Activated T-cell treated with anti-CD3 and anti-CD28 coated beads, Interleukin-2, amount 50 U/mL, for 1 hour (primary cell): Measurements from ENCODE around the gene ZNF524.

Experiments
- DNase-seq: peaks from one replicate; pipeline ENCODE4 v3.0.0-alpha.2; 2020

The ZNF524 gene

DNA sequence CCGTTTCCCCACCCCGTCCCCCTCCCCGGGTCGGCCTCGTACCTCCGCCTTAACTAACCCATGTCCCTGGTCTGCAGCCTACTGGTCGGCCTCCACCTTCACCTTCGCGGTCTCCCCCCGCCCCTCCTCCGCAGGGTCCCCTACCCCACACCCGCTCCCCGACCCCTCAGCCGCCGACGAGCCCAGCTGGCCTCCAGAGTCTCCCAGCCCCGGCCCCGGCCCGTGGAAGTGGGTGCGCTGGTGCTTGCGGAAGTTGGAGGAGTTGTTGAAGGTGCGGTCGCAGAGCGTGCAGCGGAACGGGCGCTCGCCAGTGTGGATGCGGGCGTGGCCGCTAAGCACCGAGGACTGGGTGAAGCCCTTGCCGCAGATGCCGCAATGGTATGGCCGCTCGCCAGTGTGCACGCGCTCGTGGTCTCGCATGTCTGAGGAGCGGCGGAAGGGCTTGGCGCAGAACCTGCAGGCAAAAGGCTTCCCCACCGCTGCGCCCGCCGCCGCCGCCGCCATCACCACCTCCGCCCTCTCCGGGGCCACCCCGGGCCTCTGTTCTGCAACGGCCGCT is 21.7 kb downstream of the ZNF524 start:
- DNase-seq = no peak

DNA sequence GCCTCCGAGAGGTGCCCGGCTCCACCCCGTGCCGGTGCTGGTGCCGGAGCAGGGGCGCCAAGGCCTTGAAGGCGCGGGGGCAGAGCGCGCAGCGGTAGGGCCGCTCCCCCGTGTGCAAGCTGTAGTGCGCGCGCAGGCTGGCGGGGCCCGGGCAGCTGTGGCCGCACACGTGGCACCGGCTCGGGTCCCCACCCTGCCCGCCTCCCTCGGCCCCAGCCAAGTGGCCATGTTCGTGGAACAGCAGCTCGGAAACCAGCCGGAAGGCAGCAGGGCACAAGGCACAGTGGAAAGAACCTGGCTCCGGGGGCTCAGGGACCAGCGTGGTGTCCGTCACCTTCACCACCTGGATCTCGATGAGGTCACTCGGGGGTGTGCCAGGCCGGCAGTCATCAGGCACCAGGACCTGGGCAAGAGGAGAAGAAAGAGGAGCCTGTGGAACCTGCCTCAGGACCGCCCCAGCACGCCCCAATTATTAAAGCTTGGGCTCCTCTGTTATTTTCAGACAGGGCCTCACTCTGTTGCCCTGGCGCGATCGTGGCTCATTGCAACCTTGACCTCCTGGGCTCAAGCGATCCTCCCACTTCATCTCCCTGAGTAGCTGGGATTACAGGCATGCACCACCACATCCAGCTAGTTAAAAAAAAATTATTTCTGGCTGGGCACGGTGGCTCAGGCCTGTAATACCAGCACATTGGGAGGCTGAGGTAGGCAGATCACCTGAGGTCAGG is 22.3 kb downstream of the ZNF524 start:
- DNase-seq = no peak

DNA sequence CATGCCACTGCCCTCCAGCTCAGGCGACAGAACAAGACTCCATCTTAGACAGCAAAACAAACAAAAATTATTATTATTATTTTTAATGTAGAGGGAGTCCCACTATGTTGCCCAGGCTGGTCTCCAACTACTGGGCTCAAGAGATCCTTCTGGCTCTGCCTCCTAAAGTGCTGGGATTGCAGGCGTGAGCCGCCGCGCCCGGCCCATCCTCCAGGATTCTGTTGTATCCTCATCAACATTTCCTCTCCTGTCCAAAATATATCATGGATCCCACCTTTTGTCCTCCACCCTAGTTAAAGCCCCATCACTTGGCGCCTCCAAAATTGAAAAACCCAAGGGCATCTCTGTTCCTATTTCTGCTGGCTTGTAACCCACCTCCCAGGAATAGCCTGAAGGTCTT is 23.0 kb downstream of the ZNF524 start:
- no peak for DNase-seq

DNA sequence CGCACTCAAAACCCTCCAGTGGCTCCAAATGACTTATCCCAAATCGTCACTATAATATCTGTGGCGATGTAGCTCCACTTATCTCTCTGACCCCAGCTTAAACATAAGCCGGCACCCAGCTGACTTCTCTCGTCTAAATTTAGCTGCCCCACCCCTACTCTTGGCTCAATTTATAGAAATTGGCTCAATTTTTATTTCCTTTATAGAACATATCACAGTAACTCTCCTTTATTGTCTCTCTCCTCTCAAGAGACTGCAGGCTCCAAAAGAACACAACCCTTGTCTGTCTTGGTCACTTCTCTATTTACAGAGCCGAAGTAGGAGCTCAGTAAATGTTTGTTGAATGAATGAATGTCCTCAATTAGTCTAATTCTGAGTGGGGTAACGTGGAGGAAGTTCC is 23.5 kb downstream of the ZNF524 start:
- no peak for DNase-seq

DNA sequence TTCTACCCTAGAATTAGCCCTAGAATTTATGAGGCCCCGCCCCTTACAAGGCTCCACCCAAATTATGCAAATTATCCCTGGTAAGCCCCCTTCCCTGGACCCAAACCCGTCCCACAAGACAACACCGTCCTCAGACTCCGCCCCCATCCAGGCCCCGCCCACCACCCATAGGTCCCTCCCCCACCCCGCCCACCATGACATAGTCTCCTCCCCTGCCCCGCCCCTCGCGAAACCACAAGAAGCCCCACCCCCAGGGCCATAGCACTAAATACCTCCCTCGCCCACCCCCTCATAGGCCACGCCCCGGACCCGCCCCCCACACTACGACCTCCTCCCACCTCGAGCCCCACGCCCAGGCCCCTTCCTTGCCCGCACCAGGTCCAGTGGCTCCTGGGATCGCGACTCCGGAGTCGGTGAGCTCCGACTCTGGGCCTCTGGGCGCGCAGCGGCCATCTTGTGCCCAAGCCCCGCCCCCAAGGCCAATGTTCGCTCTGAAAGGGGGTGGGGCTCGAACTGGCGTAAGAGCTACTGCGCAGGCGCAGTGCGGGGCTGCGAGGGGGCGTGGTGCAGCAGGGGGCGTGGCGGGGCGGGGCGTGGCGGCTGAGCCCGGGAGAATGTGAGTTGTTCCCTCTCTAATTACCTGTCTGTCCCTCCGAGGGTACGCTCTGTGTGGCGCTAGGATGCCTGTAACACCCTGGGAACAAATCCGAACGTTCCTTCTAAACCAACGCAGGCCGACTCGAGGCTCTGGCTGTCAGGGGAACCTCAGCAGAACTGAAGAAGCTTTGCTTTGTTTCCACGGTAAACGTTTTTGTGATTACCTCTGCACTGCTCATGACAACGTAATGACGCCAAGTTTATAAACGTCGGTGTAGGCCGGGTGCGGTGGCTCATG is 24.3 kb downstream of the ZNF524 start, which contains the start of gene ZNF784:
Gene ZNF784, minus strand, starts transcription at position 458 of the 895 bp plus-strand sequence. Its CDS starts 5 bp downstream, at position 453.
- peak; percentile 93 for DNase-seq

DNA sequence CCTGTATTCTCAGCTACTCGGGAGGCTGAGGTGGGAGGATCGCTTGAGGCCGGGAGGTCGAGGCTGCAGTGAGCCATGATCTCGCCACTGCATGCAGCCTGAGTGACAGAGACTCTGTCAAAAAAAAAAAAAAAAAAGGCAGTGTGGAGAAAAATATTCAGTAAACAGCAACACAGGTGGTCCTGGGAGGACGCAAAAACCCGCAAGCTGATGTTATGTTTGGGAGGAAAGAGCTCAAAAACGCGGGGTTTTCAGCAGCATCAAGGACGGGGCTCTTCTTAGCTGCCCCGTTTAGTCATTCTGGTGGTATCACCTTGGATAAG is 24.9 kb downstream of the ZNF524 start:
- no peak for DNase-seq

DNA sequence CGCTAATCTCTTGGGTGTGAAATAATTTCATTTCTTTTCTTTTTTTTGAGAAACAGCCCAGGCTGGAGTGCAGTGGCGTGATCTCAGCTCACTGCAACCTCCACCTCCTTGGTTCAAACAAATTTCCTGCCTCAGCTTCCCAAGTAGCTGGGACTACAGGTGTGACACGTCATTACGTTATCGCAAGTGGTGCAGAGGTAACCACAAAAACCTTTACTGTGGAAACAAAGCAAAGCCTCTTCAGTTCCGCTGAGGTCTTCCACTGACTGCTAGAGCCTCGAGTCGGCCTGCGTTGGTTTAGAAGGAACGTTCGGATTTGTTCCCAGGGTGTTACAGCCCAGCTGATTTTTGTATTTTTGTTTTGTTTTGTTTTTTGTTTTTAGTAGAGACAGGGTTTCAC is 26.3 kb downstream of the ZNF524 start:
- peak; percentile 41 for DNase-seq

DNA sequence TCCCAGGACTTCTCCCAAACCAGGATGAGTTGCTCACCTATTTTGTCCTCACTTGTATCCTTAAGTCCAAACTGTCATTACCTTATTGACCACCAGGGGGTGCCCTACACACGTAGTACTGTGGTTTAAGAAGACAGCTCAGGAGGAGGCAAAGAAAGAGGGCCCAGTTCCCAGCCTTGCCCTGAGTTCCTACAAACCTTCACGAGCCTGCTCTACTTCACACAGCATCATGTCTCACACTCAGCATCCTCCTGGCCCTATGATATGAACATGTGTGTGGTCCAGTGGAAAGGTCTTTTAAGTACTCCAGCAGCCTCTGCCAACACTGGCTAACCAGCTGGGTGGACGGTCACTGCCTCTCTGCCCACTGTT is 32.4 kb downstream of the ZNF524 start:
- DNase-seq = peak; percentile 65

DNA sequence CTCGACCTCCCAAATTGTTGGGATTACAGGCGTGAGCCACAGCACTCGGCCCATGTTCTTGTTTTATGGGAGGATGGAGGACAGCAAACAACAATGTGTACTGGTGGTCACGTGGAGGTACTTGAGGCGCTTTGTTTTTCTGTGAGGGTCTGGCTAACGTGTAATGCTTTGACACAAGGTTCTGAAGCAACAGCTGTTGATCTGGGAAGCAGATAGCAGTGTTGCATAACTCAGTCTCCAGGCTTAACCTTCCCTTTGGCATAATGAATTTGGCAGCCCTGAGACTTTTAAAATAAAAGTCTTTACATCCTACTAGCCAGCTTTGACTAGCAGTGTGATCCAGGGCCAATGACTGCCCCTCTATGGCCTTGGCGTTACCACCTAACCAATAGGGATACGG is 33.8 kb downstream of the ZNF524 start:
- no peak for DNase-seq

DNA sequence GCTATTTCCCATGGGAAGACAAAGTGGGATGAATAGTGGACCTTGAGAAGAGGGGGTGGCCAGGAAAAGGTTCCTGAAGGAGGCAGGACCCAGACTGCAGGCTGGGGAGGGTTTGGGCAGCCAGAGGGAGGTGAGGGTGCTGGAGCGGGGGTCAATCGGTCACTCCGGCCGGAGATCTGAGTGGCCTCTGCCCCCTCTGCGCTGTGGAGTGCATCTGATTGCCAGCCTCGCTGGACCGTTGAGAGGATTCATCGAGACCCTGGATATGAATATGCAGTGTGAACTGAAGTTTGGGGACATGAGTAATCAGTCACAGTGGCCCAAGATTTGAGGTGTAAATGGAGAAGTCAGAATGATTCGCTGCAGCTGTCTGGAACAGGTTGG is 35.2 kb downstream of the ZNF524 start:
- DNase-seq = no peak

DNA sequence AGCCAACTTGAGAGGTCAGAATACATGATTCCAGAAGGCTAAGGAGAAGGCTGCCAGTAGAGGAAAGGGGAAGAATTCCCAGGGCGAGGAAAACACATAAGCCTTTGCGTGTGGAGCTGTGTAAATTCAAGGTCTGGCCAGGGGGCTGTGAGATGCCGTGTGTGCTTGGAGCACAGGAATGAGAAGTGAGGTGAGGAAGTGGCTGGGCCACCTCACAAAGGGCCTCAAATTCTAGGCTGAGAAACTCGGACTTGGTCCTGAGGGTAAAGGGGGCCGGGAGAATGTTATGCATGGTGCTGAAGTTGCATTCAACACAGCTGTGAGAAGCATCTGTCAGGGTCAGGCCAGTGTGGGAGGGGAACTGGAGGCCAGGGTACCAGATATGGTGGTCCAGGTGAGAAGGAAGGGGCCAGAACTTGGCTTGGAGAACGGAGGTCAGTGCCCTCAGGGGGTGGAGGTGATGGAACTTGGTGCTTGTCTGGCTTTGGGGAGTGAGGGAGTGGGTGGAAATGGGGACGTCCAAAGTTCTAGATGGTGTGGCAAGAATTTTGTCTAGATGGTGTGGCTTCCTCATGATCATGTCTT is 35.9 kb downstream of the ZNF524 start:
- no peak for DNase-seq

DNA sequence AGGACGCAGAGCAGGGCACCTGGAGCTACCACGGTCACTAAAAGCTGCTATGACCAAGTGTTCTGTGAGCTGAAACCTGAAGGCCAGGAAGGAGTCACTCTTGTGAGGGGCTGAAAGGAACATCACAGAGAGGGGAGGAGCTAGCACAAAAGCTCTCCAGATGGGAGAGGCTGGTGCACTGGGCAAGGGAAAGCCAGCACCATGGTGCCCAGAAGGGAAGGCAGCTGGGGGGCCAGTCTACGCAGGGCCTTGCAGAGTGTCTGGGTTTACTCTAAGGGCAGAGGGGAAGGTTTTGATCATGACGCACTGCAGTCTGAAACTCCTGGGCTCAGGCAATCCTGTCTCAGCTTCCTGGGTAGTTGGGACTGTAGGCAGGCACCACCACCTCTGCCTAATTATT is 36.6 kb downstream of the ZNF524 start:
- no peak for DNase-seq

DNA sequence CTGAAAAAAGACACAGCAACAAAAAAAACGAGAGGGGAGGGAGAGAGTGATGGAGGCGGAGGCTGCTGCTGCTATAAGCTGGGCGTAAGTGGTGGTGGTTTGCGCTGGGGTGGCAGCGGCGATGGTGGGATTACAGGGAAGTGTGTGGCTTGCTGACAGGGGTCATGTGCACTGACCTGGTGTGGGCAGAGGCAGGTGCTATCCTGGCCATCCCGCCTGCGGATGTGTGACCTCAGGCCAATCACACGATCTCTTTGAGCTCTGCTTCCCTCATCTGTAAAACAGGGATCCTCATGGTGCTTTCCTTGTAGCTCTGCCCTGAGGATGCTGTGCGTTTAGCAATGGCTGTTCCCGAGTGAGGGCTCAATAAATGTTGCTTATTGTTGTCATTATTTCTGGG is 37.4 kb downstream of the ZNF524 start:
- no peak for DNase-seq

DNA sequence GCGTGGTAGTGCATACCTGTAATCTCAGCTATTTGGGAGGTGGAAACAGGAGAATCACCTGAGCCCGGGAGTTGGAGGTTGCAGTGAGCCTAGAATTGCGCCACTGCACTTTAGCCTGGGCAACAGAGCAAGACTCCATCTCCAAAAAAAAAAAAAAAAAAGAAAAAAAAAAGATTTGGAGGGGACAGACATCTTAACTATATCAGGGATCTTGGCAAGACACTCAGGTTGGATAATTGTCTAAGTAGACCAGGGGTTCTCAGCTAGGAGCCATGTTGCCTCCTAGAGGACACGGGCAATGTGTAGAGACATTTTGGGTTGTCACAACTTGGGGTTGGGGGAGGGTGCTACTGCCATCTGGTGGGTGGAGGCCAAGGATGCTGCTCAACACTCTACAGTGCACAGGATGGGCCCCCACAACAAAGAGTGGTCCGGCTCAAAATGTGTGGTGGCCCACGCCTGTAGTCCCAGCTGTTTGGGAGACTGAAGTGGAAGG is 38.8 kb downstream of the ZNF524 start:
- DNase-seq = peak; percentile 69

DNA sequence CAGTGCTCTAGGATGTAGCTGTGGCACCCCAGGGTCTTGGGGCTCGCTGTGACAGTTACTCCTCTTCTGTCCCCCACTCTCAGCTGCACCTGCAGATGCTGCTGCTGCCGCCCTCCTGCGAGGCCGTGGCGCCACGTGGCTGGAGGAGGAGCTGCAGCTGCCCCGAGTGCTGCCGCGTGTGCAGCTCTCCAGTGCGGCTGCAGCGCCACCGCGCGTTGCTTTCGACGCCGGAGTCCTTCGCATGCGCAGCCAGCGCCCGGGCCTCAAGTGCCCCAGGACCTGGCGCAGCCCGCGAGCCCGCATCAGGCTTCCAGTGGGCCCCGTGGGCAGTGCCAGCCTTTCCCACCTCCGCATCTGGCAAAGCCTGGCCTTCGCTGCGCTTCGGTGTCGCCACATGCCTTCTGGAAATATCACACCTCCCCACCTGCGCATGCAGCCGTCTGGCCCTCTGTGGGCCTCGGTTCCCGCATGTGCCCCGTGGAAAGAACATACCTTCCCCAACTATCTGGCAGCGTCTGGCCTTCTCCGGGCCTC is 40.0 kb downstream of the ZNF524 start:
- peak; percentile 84 for DNase-seq

DNA sequence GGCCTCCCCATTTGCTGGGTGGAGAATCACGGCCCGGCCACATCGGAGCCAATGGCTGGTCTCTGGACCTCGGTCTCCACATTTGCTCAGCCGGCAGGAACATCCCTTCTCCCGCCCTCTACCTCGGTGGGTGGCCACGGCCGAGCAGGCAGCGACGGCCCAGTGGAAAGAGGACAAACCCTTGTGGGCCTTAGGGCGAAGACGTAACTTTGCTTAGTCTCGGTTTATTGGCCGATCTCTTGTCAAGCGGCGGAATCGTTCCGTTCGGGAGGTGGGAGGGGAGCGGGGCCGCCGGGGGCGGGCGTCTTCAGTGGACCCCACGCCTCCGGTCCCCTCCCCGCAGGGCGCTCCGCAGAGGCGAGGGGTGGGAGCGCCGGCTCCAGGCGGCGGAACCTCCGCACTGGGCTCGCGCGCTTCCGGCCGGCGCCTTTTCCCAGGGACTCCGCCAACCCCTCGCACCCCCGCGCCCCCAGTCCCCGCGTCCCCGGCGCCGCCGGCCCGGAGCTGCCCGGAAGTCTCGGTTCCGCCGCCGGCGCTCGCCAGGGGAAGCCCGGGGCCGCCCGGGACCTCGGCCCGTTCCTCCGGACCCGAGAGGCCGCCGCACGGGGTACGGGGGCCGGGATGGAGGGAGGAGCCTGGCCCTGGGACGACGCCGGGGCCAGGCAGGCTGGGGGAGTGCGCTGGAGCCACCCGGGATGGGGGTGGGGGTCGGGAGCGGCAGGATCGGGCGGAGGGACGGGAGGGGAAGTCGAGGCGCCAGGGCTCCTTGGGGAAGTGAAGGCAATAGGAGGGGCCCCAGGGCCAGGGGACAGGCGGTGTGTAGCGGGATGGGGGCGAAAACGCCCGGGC is 40.7 kb downstream of the ZNF524 start, which contains the start of gene ZNF580:
Gene ZNF580, plus strand, starts transcription at position 426 of the 849 bp plus-strand sequence. CDS start 1,507 bp downstream, outside the sequence.
- peak; percentile 73 for DNase-seq

DNA sequence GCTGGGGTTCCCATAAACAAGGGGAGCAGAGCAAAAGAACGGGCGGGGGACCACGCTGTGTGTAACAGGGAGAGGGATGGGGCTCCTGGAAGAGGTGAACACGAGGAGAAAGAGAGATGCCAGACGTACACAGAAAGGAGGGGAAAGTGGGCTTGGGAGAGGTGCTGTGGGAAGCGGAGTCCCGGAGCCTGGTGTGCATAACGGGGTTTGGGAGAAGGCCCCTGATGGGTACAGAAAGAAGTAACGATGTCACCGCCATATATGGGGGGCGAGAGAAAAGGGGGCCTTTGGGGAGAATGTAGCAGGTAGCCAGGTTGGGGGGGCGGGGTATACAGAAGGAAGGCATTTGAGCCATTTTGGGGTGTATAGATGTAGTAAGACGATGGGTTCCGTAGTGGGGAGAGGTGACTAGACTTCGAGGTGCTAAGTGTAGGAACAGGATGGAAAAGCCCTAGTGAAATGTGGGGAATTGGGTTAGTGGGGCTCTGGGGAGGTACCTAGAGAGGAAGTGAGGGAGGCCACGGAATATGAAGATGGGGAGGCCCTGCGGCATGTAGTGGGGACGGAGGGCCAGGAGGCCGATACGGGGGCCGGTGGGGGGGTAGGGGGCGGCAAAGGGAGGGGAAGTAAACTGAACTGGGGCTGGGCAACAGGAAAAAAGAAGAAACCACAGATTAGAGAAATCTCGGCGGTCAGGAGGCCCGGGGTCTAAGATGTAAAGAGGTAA is 41.5 kb downstream of the ZNF524 start:
- DNase-seq = no peak

DNA sequence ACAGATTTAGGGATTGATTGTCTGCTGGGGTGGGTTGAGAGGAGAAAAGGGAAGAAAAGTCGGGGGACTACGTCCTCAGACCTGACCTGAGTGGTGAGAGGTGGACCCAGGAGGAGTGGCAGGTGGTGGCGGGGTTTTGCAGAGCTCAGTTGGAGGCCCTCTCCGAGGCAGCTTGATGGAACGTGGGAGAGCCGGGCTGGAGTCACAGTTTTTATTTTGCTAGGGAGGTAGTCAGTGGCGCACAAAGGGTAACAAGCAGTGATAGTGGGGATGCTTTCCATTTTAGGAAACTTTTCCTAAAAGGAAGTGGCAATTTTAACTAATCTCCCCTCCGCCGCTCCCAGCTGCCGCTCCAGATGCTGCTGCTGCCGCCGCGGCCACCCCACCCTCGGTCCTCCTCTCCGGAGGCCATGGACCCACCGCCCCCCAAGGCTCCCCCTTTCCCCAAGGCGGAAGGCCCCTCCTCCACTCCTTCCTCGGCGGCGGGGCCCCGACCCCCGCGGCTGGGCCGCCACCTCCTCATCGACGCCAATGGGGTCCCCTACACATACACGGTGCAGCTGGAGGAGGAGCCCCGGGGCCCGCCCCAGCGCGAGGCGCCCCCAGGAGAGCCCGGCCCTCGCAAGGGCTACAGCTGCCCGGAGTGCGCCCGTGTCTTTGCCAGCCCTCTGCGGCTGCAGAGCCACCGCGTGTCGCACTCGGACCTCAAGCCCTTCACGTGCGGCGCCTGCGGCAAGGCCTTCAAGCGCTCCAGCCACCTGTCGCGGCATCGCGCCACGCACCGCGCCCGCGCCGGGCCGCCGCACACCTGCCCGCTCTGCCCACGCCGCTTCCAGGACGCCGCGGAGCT is 42.3 kb downstream of the ZNF524 start:
- peak; percentile 51 for DNase-seq

DNA sequence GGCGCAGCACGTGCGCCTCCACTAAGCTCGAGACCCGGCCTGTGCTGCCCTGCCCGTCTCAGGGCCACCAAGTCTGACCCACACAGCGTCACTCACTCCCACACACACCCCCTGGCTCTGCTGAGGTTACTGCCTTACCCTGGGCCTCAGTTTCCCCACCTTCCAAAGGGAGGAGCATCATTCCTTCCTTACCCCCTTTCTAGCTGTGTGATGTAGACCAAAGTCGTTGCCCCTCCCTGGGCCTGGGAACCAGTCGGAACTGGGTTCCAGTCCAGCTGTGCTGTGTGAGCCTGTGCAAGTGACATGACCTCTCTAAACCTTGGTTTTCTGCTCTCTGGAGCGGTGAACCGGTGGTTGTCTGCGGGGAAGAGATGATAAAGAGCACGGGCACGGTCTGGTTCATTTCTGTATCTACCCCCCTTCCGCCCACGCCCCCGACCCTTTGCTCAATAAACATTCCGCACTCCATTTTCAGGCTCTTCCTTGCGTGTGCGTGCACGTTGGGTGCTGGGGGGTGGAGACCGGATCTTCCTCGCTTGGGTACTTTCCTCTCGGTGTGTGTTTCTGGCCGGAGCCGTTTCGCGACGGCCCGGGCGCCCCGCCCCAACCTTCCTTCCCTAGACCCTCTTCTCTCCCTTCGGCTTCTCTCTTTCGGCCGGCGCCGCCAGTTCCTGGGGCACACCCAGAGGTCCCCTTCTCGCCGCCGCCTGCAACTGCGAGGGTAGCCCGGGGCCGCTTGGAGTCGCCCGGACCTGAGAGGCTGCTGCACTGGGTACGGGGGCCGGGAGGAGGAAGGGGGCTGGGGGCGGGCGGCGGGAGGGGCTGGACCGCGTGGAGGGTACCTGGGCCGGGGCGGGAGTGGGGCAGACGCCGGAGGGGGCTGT is 43.2 kb downstream of the ZNF524 start, which contains the start of gene ZNF581:
Gene ZNF581, plus strand, starts transcription at position 647 of the 884 bp plus-strand sequence. CDS start 923 bp downstream, outside the sequence.
- peak; percentile 84 for DNase-seq
